Fibroblast of skin of right quadriceps (primary cell): Measurements from ENCODE around the gene CIB4.

Source experiments
- DNase-seq: peaks from one replicate; pipeline ENCODE4 v3.0.0-alpha.2; 2013

Gene CIB4

GRCh38 chr2:26640781-26641564 is at the start of gene CIB4:
Gene CIB4 (minus strand): TSS chr2:26641366. CDS start chr2:26641314, 52 bp downstream.
- DNase-seq, result no peak

- no peak for DNase-seq
Measured at GRCh38 chr2:26687801-26688200, 46.6 kb upstream of the CIB4 start.

- no peak for DNase-seq
Measured at GRCh38 chr2:26687328-26687727, 46.2 kb upstream of the CIB4 start.

- DNase-seq, result no peak
Measured at GRCh38 chr2:26685989-26686839, 45.0 kb upstream of the CIB4 start.

- no peak for DNase-seq
Measured at GRCh38 chr2:26685341-26685740, 44.2 kb upstream of the CIB4 start.

GRCh38 chr2:26683583-26683982 is 42.4 kb upstream of the CIB4 start:
- no peak for DNase-seq

- no peak for DNase-seq
Measured at GRCh38 chr2:26682155-26682554, 41.0 kb upstream of the CIB4 start.

GRCh38 chr2:26681656-26682055 is 40.5 kb upstream of the CIB4 start:
- no peak for DNase-seq

- DNase-seq, result no peak
Measured at GRCh38 chr2:26679867-26680266, 38.7 kb upstream of the CIB4 start.

GRCh38 chr2:26678035-26678434 is 36.9 kb upstream of the CIB4 start:
- no peak for DNase-seq

- no peak for DNase-seq
Measured at GRCh38 chr2:26675651-26676255, 34.6 kb upstream of the CIB4 start.

GRCh38 chr2:26674771-26675170 is 33.6 kb upstream of the CIB4 start:
- no peak for DNase-seq

GRCh38 chr2:26674002-26674751 is 33.0 kb upstream of the CIB4 start:
- no peak for DNase-seq

- DNase-seq, result no peak
Measured at GRCh38 chr2:26672818-26673393, 31.7 kb upstream of the CIB4 start.

GRCh38 chr2:26672112-26672817 is 31.1 kb upstream of the CIB4 start:
- no peak for DNase-seq

- no peak for DNase-seq
Measured at GRCh38 chr2:26671691-26672090, 30.5 kb upstream of the CIB4 start.

- DNase-seq, result no peak
Measured at GRCh38 chr2:26670931-26671460, 29.8 kb upstream of the CIB4 start.

GRCh38 chr2:26670171-26670570 is 29.0 kb upstream of the CIB4 start:
- peak; percentile 11 for DNase-seq

GRCh38 chr2:26668856-26669750 is 27.9 kb upstream of the CIB4 start:
- DNase-seq, result no peak

GRCh38 chr2:26668041-26668440 is 26.9 kb upstream of the CIB4 start:
- DNase-seq, result no peak

GRCh38 chr2:26666671-26667070 is 25.5 kb upstream of the CIB4 start:
- DNase-seq, result no peak
